HG03280 (cell line): ENCODE results near the gene COL3A1.

Experiments
- ATAC-seq: cut with Tn5 transposase; IDR thresholded peaks from one replicate; pipeline ENCODE4 v1.9.1; 2021; ENCODE audit warnings: mild to moderate bottlenecking, moderate library complexity; ENCODE audit not compliant: unreplicated experiment

Gene COL3A1

DNA sequence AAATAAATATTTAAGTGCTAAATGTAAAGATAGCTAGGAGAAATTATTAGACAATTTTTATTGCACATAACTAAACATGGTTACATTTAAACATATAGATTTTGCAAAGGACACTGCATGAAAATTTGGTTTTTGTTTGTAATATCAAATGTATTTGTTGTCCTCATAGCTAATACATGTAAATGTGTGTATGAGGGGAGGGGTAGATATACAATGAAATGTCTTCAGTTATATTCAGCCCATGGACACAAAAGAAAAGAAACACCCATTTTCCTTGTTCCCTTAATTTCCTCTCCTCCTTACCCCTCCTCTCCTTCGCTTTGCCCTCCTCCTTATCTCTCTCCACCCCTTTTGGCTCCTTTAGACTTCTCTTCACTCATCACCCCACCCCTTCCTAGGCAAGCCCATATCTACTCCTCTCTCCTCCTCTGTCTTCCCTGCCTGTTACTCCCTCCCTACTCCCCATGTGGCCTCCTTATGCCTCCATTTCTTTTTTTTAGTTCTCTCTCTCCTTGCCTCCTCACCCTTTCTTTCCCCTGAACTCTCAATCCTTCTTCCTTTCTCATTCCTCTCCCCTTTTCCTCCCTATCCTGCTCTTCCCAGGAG is 1.4 kb downstream of the COL3A1 start:
- ATAC-seq = no peak

DNA sequence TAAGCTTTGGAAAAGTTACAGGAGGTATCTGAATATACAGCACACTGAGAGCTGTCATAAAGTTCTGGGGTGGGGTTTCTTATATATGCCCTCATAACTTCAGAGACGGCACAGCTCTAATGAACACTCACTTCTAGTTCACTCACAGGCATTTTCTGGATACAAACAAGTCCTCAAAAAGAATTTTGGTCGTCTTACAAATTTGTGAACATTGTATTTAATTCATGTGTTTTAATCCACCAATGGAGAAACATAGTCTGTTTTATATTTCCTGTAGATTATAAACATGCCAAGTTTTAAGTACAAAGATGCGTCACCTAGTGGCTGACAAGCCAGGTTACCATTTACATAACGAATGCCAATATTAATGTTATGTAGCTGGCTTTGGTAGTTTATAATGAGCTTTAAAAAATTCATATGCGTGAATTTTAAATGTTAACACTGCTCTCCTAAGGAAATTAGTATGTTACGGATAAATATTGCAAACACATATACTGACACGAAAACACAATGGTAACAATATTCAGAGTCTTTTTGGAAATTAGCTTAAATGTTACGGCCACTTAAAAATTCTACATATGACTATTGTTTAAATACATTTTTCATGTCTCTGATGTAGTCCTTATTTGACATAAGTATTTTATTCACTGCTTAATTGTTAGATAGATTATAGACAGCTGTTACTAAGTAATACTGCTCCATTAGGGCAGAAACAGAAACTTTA is 2.5 kb downstream of the COL3A1 start:
- no peak for ATAC-seq

DNA sequence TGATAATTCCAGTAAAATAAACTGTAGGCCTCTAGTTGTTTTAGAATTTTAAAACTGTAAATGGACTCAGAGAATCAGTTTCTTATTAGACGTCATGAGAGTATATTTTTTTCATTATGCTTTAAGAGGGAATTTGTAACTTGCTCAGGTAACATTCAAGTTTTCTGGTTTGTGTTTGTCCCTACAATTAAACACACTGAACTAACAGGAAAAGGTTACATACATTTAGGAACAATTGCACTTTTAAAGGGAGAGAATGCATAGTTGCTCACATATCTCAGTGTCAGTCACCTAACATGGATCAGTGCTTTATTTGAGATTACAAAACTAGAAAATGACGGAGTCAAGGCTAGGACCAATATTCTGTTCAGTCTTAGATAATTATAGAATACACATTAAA is 3.1 kb downstream of the COL3A1 start:
- no peak for ATAC-seq

DNA sequence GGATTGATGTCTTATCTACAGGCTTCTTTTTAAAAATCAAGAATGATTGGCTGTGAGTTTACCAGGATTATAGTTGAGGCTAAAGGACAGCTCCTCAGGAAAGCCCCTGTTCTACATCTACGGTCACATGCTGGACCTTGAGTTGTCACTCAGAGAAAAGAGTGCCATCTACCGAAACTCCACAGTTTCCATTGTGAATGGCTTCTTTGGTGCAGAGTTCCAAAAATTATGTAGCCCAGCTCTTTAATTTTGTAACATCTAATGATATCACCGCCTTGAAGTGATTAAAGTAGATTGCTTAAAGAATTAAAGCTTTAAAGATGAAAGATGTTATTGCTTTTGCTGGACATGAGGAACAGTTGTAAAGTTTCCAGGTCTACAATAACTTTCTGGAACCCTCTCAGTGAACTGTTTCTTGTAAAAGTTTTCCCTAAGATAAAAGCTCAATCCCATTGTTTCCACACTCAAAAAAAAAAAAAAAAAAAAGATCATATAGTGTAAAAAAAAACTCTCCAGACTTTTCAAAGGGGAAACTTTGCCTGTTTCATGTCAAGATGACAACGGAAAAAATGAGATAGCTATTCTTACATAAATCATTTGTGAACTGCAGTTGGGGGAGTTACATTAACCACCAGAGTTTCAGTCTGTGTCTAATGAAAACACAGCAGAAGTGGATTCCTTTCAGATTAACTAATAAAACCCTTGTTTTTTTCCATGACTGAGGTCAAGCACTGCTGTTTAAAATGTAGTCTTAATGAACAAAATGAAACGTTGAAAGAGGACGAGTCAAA is 4.3 kb downstream of the COL3A1 start:
- peak; percentile 83 for ATAC-seq

DNA sequence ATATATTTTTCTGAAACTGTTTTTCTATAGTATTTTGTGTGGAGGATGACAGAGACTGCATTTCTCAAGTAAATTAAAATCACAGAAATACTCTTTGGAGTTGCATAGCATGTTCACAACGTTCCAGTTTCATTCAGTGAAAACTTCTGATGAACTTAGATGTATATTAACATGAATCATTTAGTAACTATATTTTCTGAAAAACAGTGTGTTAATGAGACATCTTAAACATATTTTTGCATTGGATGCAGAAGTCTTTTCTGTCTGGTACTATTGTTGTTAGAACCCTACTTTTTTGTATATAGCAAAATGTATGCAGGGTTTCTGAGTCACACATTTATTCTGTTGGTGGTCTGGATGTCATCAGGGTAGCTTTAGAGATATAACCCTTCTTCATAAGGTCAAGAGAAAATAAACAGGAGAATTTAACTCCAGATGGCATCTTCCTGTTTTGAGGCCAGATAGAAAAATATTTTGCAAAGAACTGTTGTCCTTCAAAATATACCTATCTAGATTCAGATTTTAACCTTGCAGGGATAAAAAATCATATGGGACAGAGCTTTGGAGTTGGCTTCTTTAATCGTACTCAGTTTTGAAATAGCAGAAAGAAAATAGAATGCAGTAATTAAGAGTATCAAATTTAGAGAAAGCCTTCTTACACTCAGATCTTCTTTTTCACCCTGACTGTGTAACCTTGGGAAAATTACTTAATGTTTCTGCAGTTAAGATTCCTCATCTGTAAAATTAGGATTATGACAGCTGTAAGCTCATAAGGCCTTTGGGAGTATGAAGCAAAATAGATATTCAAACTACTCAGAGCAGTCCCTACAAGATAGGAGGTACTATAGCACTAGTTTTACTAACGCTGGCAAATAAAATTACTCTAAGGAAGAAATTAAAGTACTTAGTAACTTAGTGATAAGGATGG is 5.3 kb downstream of the COL3A1 start:
- peak; percentile 28 for ATAC-seq

DNA sequence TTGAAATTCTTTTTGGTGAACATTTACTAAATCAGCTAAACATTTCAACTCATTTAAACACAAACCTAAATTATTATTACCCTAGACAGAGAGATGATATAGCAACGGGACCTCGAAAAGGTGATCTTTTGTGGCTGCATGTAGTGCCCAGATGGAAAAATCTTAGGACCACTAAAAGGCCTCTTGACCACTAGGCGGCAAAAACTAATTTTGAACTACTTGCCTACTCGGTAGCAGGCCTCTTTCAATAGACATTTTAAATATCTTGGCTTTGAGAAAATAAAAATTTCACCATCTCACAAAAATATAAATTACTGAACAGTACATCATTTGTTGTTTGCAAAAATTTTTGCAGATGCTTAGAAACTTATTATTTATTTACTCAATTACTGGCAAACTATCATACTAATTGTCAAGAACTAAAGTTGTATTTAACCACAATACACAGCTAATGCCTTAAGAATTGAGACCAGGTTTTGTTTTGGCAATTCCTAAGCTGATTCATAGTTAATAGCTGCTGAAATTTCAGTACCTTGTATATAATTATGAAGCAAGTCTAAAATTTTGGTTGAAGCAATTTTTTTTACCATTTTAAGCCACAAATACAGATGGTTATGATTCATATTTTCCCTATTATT is 9.4 kb downstream of the COL3A1 start:
- no peak for ATAC-seq

DNA sequence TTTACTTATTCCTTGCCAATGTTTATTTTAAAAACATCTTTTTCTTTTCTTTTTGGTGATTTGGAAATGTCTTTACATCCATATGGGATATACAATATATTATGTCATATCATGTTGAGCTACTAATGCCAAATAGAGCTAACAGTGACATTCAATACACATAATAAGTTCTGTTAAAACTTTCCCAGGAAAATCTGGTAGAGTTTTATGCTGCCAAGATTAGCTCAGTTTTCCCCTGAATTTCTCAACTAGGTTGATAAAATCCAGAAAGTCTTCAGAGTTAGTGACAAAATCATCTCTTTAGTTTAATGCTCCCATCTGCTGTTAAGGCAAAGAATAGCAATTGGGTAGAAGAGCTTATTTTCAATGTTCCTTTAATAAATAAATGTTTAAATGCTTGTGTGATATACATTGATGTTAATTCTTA is 9.9 kb downstream of the COL3A1 start:
- ATAC-seq = no peak

DNA sequence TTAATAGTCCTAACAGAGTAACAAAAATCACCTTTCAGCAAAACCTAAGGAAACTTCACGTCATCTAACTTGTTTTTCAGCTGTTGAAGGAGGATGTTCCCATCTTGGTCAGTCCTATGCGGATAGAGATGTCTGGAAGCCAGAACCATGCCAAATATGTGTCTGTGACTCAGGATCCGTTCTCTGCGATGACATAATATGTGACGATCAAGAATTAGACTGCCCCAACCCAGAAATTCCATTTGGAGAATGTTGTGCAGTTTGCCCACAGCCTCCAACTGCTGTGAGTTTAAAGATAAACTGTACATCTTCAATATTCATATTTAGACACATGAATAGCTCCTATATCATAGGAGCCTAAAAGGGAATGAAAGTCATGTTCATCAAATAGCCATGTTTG is 10.5 kb downstream of the COL3A1 start:
- no peak for ATAC-seq

DNA sequence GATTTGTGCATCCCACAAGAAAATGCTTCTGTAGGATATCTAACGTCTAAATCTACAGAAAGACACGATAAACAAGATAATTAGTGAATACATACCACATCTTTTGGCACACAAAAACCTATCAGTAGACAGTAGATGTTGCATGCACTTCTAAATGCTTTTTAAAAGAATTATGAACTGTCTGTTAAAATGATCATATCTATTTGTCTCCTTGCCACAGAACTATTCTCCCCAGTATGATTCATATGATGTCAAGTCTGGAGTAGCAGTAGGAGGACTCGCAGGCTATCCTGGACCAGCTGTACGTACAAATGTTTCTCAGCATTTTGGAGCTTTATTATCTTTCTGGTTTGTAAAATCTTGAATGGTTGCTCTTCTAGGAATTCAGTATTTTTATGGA is 12.7 kb downstream of the COL3A1 start:
- no peak for ATAC-seq

DNA sequence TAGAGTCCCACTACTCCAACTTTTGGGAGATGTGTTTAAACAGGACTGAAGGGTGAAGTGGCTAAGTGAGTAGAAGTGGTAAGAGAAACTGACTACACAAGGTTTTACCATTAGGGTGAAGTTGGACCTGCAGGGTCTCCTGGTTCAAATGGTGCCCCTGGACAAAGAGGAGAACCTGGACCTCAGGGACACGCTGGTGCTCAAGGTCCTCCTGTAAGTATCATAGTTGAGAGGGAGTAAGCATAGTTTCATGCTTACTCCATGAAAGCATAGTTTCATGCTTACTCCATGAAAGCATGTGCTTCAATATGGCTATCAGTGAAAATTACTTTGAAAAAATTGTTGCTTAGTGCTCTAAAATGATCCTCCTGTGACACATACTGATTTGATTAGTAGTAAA is 19.1 kb downstream of the COL3A1 start:
- no peak for ATAC-seq

DNA sequence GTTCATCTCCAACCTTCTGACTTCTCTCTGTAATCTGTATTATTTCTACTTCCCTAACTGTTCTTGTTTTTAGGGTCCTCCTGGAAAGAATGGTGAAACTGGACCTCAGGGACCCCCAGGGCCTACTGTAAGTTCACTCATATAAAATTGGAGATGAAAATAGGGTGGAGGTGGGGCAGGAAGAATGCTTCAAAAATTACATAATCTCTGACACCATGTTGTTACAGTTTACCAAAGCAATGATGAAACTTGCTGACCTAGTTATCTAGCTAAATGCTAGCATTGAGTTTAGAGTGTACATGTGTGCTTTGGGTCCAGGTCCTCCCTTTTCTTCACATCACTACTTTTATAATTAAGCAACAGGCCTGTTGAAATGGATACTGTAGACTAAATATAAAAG is 23.1 kb downstream of the COL3A1 start:
- ATAC-seq = no peak

DNA sequence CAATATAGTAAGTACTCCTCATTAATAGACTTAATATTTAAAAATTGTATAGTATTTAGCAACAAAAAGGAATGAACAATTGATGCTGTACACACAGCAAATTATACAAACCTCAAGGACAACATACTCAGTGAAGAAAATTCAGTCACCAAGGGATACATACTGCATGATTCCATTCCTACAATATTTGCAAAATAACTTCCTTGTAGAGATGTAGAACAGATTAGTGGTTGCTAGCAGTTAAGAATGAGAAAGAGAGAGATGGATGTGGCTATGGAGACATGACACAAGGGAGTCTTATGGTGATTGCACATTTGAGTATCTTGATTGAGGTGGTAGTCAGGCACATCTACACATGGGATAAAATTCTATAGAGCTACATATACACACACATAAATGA is 26.0 kb downstream of the COL3A1 start:
- ATAC-seq = no peak

DNA sequence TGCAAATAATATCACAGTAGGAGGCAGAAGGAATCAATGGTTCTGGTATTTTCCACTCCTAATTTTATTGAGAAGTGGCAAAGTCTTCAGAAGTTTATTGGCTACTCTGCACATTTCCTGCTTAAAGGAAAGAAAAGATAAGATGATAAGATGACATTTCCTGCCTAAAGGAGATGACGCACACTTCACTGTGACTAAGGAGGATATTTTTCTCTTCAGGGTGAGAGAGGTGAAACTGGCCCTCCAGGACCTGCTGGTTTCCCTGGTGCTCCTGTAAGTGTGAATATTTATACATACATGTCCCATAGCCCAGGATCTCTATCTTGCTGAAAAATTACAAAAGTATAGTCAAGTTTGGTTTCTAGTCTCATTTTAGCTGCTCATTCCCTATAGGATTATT is 27.9 kb downstream of the COL3A1 start:
- ATAC-seq = no peak

DNA sequence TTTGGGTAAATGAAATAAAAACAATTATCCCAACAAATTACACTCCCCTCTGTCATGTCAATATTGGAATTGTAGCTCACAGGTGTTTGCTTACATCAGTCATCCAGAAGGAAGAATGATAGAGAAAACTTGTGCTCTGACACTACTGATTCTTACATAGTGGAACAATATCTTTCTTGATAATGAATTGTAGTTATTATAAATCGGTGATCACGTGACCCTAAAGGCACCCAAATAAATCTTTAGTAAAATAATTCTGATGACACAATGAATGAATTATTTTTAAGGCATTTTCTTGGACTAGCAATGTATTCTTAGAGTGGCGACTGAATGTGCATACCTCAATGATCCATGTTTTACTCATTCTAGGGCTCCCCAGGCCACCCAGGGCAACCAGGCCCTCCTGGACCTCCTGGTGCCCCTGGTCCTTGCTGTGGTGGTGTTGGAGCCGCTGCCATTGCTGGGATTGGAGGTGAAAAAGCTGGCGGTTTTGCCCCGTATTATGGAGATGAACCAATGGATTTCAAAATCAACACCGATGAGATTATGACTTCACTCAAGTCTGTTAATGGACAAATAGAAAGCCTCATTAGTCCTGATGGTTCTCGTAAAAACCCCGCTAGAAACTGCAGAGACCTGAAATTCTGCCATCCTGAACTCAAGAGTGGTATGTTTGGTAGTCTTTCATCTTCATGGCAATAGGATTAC is 34.5 kb downstream of the COL3A1 start:
- ATAC-seq = no peak

DNA sequence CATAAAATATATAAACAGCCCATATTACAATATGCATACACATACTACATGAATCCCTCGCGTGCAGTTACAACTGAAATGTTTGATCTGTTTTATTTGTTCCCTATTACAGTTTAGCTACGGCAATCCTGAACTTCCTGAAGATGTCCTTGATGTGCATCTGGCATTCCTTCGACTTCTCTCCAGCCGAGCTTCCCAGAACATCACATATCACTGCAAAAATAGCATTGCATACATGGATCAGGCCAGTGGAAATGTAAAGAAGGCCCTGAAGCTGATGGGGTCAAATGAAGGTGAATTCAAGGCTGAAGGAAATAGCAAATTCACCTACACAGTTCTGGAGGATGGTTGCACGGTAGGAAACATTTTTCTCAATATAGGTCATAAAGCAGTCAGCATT is 36.4 kb downstream of the COL3A1 start:
- ATAC-seq = no peak

DNA sequence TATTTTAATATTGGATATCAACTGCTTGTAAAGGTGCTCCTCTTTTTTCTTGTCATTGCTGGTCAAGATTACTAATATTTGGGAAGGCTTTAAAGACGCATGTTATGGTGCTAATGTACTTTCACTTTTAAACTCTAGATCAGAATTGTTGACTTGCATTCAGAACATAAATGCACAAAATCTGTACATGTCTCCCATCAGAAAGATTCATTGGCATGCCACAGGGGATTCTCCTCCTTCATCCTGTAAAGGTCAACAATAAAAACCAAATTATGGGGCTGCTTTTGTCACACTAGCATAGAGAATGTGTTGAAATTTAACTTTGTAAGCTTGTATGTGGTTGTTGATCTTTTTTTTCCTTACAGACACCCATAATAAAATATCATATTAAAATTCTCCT is 38.2 kb downstream of the COL3A1 start:
- ATAC-seq = no peak

DNA sequence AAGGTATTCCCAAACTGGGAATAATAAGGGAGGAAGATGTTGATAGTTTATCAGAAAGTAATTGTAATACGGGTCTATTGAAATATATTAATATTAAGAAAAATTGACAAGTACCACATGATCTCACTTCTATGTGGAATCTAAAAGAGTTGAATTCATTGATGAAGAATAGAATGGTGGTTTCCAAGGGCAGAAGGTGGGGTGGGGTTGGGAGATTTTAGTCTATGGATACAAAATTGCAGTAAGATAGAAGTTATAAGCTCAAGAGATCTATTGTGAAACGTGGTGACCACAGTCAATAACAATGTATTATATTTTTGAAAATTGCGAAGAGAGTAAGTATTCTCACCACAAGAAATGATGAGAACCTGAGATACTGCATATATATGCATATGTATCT is 38.9 kb downstream of the COL3A1 start:
- ATAC-seq = no peak

DNA sequence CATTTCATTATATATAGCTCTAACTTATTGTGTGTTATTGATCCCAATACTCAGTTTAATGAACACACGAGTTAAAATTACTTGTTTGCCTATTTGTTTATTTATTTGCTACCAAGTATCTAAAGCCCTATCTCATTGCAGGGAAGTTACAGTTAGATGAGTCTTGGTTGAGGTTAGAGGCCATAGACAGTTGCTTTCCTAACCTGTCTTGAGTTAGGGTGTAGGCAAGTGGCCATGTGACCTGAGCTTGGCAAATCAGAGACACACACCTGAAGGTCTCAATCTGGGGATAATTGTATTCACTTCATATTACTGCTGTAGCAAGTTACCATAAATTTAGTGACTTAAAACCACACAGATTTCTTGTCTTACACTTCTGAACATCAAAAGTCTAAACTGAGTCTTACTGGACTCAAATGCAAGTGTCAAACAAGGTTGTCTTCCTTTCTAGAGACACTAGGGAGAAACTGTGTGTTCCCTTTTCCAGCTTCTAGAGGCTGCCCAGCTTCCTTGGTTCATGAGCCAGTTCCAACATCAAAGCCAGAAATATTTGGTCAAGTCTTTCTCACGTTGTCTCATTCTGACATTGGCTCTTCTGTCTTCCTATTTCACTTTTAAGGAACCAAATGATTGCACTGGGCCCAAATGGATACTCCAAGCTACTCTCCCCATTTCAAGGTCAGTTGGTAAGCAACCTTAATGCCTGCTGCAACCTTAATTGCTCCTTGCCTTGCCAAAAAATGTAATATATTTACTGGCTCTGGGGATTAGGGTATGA is 39.7 kb downstream of the COL3A1 start:
- no peak for ATAC-seq

DNA sequence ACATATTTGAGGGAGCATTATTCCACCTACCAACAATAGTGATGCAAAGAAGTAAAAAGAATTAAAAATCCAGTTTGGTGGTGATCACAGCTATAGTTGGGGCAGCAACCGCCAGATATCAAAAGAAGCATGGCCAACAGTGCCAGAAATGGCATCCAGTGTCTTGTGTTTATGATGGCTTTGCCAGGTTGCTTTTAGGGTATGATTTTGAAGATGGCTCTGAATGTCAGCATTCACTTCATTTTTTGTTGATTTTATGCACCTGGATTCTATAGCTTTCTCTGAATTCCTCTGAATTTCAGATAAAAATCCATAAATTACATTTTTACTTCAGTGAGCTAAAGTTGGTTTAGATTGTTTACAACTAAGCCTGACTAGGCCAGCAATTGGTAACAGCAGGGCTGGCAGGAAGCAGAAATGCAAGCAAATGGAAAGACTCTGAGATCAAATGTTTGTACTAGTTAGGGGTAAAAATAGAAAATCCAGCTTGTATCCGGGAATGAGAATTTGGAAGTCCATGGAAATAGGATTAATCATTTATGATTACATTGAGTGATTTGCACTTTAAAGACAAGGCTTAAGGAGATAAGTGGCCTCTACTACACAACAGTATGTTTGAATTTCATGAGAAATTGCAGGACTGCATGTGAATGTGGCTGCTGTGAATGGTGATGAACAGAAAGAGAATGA is 40.4 kb downstream of the COL3A1 start:
- ATAC-seq = no peak
